Measurements from ENCODE around the gene CEP104. TPM values are rescaled to one million over a fixed set of nuclear protein-coding genes. Genes with fewer than 3 reads are reported as not detected.

The CEP104 gene
- total and polyA plus RNA-seq, 10 of the 15 experiments (the other 5 are each of a cell fraction or from before 2014, with no cell fraction given) = 7.2 to 34.8 (median 19.3) TPM

GRCh38 chr1:3790500-3790923, 66.5 kb downstream of the CEP104 start:
- ChIA-PET POLR2A (no interaction called here), RAD21 (ENCODE audit: unreplicated experiment) (no interaction called here), SMC1A (ENCODE audit: uncharacterized antibody, unreplicated experiment) (no interaction called here), CTCF (no interaction called here)
- H3K9me3 ChIP-seq (replicated peaks; ENCODE audit: control insufficient read depth, insufficient read depth, low read length) = no peaks in the 10 kb centered on the region
- TF ChIP-seq NRF1 (conservative IDR thresholded peaks at IDR 0.05; ENCODE audit: low read depth, low read length) (no peak), IKZF1 (conservative IDR thresholded peaks at IDR 0.05) (no peak), E4F1 (IDR thresholded peaks at IDR 0.05; ENCODE audit: borderline replicate concordance, partially characterized antibody) (no peak), DPF2 (IDR thresholded peaks at IDR 0.05) (no peak), CEBPB (IDR thresholded peaks at IDR 0.05; ENCODE audit: borderline replicate concordance in 1 of 2, low read depth in 2 of 2, low read length in 2 of 2) (no peak), USF1 (IDR thresholded peaks at IDR 0.05; ENCODE audit: borderline replicate concordance, extremely low read length, insufficient read depth, low read depth, low read length) (no peak)
- H3K27me3 ChIP-seq (replicated peaks in 1 of 2; ENCODE audit: control insufficient read depth in 2 of 2, insufficient read depth in 2 of 2, low read length in 1 of 2) = no peaks in the 10 kb centered on the region
- in situ Hi-C loops (cut with MboI) = no loop called here
- no peak overlapping the region for H3K9ac ChIP-seq (ENCODE audit: control insufficient read depth, insufficient read depth, low read length)
- H3K79me2 ChIP-seq (ENCODE audit: control insufficient read depth, insufficient read depth, low read length) = peaks cover 30% of the 10 kb centered on the region
- FAIRE-seq (no peak), DNase-seq (ENCODE audit: low read depth, low spot score) (no peak), ATAC-seq (no peak)
- peaks cover 11 to 17% of the 10 kb centered on the region in 2 experiments for H3K36me3 ChIP-seq (ENCODE audit: control insufficient read depth in 2 of 2, insufficient read depth in 2 of 2, low read length in 1 of 2)
- H3K4me3 ChIP-seq = no peak overlapping the region
- no peak overlapping the region for H3K4me2 ChIP-seq (ENCODE audit: control insufficient read depth, insufficient read depth)
- no peak overlapping the region for H3K27ac ChIP-seq (ENCODE audit: control insufficient read depth, insufficient read depth)
- WGBS (ENCODE audit: insufficient coverage, insufficient replicate concordance, low lambda C conversion rate, missing lambda C conversion rate) = 97% methylated on average over 12 of the region's 12 CpGs
- BruUV-seq (replicated peaks) = no TSS peak
- intact Hi-C loops (cut with micrococcal nuclease; ENCODE audit: unreplicated experiment) = no loop called here
- peaks cover 5% of the 10 kb centered on the region; the same call in 1 of the 2 replicates for H4K20me1 ChIP-seq (ENCODE audit: control insufficient read depth, insufficient read depth)
- no peak overlapping the region for H2AFZ ChIP-seq (ENCODE audit: control insufficient read depth, low read depth, low read length)
- peaks cover 28% of the 10 kb centered on the region for H3K4me1 ChIP-seq (ENCODE audit: control insufficient read depth, insufficient read depth, low read length)
